Epidermal melanocyte (primary cell): ENCODE measurements around the gene TEC.
A peak's percentile ranks its signal among the peaks of the same experiment; 100 is the strongest.
"Not testable (repeated sequence)": the region's sequence is repeated elsewhere in the genome, so short reads cannot be mapped to it uniquely, and the experiment has no call there.

Source experiments
- DNase-seq: peaks from one replicate; pipeline ENCODE4 v3.0.0; 2011; ENCODE audit warnings: low spot score; ENCODE audit not compliant: insufficient read length

The TEC gene

DNA sequence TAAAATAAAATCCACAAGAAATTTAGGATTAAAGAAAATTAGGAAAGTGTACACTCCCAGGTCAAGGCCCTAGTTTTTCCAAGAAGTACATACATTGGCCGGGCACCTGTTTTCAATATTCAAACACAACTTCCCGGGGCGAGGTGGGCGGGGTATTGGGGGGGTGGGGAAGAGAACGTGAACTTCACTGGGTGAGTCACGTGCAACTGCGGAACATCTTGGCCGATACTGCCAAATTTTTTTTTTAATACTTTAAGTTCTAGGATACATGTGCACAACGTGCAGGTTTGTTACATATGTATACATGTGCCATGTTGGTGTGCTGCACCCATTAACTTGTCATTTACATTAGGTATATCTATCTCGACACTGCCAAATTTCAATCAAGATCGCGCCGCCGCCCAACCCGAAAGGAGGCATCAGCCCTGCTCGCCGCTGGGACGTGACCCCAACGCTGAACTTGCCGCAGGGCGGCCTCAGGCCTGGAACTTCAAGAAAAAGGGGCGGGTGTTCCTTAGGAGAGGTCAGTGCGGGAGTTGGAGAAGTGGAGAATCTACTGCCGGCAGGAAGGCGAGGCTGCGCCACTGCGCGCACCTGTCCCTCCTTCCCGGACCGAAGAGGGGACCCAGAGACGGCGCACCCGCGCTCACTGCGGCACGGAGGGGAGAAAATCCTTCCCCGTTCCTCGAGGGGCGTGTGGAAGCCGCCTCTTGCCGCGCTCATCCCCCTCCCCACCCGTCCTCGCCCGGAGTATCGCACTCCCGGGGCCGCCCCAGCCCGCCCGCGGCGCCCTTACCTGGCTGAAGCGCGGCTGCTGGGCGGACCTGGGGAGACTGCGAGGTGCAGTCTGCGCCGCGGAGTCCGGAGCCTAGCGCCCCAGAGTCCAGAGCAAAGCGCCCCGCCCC is at the start of gene TEC:
Gene TEC, minus strand, starts transcription at position 883 of the 905 bp plus-strand sequence. CDS start 41,224 bp downstream, outside the sequence.
- DNase-seq, result peak; percentile 45

DNA sequence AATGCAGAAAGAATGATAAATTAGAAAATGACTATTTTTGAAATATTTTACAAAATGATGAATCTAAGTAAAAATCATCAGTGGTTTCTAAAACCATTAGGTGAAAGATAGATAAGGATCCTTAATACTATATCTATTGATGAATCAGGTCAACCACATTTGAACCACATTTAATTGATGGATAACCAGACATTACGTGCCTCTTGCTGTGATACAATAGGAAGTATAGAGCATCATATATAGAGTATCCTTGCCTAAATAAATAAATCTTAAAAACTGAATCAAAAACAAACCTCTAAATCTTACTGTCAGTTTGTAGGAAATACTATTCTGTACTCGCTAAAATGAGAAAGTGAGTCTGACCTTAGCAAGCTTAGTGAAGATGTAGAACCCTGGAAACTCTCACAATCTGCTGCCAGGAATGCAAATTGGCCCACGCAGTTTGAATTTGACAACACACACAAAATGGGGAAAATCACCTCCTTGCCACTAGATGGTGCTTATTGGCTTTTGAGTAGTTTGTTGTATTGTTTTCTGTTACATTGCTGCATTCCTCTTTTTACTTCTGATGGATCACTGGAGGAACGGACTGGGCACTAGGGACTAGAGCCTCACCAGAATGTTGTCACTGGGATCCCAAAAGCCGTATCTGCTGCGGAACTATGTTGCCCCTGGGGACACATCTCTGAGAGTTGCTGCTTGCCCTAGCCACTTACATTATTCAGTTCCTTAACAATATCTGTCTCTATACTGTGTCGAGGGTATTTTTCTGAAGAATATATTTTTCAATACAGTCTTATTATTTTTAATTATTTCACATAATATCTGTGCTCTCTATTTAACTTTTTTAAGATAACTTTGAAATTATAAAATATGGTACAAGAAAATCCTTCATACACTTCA is 46.3 kb upstream of the TEC start:
- peak; percentile 43 for DNase-seq

DNA sequence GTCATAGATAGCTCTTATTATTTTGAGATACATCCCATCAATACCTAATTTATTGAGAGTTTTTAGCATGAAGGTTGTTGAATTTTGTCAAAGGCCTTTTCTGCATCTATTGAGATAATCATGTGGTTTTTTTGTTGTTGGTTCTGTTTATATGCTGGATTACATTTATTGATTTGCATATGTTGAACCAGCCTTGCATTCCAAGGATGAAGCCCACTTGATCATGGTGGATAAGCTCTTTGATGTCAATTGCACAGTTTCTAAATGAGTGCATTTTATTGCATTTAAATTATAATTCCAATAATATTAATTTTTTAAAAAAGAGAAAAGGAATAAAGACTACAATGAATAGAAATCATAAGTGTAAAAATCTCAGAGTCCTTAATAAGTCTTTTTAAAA is 45.1 kb upstream of the TEC start:
- DNase-seq, result not testable (repeated sequence)

DNA sequence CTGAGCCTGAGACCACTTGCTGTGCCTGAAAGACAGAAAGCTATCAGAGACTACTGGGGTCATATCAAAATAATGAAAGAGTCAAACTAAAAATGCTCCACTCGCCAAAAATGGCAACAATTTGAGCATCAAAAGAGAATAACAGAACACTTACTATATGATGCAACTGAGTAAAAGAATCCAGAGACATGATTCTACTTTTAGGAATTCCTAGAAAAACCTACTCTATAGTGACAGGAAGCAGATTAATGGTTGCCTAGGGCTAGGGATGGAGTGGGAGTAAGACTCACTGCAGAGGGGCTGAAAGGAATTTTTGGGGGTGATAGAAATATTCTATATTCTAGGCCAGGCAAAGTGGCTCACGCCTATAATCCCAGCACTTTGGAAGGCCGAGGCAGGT is 42.3 kb upstream of the TEC start:
- no peak for DNase-seq

DNA sequence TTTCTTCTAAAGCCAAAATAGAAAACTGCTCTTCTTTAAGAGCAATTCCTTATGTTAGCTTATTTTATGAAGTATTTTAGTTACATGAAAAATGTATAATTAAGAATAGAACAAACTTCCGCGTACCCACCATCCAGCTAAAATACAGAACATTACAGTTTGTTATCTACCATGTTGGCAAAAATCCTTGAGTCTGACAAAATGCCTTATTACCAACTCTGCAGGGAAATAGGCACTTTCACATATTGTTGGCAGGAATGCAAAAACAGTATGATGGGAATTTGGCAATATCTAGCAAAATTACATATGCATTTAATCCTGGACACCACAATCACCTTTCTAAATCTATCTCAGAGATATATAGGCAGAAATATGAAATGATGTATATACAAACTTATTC is 39.3 kb upstream of the TEC start:
- no peak for DNase-seq

DNA sequence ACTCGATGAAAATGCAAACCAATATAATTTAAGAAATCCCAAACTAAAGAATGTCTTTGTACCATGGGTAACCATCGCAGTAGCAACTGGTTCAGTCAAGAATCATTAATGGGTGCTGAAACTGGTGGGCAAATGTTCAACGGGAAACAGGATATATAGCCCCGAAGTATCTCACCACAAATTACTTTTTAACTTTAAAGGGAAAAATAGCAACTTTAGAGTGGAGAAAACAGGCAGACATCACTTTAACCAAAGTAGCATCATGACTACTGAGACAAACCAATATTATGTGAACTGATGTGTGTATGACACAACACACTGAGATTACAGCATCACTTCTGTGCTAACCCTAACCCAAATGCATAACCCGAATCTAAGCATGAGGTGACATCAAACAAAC is 37.9 kb upstream of the TEC start:
- DNase-seq, result no peak

DNA sequence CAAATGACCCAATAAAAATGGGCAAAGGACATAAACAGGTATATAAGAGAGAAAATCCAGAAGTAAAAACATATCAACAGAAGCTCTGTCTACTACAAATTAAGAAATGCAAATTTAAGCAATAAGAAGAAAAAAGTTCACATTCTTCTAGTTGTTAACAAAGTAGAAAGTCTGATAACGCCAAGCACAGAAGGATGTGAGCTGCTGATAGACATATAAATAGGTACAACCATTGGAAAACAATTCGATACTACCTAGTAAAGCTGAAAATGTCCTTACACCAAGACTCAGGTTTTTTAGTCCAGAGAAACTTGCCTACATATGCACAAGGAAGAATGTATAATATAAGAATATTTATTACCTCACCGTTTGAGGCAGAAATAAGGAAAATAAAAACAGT is 35.9 kb upstream of the TEC start:
- DNase-seq, result no peak

DNA sequence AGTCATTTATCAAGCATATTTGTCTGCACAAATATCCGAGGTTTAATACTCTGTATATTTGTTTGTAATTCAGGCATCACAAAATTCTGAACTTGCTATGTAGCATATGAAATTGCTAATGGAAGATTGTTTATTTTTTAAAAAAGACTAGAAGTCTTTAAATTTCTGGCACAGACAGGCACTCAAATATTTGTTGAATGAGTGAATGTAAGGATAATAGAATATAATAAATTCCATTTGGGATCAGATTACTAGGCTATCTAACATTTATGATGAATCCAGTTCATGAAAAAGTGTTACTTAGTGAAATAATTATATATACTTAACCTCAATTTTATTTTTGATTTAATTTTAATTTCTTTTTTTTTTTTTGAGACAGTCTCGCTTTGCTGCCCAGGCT is 30.4 kb upstream of the TEC start:
- no peak for DNase-seq

DNA sequence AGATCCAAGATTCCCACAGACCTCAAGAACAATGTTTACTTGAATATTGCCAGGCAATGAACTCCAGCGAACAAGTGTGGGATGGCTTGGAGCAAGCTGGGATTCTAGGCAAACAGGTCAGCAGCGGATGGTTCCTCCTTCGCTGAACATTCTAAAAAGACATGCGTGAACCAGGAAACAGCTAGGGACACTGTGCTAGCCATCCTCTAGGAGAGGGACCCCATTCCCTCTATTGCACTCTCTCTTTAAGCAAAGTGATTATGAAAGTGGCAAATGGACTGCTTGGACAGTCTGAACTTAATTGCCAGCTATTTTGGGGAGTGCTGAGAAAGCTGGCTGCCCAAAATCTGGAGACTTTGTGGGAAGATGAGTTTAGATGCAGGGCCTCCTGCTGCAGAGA is 29.9 kb upstream of the TEC start:
- DNase-seq, result no peak

DNA sequence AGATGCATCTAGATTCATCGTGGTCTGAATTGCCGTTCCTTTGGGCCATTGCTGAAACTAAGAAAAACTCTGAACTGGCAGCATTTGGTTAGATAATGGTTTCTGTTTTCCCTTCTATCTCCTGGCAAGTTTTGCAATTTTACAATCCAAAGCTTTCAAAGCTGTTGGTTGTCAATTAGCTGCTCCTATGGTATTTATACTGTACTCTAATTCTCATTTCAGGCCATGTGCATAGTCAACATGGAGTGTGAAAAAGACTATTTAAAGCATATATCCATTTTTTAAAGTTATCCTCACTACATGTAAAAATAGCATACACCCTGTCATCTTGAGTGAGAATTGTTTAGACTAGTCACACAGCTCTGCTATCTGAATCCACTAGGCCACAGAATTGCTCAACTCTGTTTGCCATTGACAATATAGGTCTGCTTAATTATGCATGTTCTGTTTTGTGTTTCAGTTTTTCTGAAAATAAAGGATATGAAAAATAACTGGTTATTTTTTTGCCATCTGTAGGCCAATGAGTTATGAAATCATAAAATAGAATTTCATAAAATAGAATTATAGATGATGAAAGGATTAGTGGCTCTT is 27.7 kb upstream of the TEC start:
- DNase-seq, result no peak

DNA sequence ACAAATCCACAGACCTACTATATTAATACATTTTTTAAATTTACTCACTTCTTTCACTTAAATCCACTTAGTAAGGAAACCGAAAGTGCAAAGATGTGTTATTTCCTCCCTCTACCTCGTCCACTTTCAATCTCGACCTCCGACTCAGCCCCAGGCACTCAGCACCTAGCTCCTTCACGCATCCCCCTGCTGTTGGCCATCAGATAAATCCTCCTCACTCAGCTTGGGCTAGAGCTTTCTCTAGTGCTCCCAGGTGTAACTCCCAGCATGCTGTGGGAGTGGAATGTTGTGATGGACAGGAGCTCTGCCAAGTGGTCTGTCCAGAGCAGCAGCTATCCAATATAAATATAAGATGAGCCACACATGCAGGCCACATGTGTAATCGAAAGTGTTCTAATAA is 26.7 kb upstream of the TEC start:
- DNase-seq, result no peak

DNA sequence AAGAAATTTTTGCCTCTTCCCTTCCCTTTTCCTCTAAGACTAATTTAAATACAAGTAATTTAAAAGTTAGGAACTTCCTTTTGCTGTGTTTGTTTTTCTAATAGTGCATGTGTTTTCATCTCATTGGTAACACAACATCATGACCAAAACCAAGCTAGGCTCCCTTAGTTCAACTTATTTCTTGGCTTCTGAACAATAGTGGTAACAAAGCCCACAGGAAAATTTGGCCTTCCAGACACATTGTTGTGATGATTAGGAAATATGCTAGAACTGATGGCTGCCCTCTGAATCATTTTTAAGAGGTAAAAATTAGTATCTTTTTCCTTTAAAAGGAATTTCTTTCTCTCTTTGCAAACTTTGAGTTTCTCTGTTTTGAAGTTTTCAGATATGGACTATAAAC is 25.5 kb upstream of the TEC start:
- DNase-seq, result peak; percentile 22

DNA sequence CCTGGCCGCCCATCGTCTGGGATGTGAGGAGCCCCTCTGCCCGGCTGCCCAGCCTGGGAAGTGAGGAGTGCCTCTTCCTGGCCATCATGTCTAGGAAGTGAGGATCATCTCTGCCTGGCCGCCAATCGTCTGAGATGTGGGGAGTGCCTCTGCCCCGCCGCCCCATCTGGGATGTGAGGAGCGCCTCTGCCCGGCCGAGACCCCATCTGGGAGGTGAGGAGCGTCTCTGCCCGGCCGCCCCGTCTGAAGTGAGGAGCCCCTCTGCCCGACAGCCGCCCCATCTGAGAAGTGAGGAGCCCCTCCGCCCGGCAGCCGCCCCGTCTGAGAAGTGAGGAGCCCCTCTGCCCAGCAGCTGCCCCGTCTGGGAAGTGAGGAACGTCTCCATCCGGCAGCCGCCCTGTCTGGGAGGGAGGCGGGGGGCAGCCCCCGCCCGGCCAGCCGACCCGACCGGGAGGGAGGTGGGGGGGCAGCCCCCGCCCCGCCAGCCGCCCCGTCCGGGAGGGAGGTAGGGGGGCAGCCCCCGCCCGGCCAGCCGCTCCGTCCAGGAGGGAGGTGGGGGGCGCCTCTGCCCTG is 22.7 kb upstream of the TEC start:
- DNase-seq, result not testable (repeated sequence)

DNA sequence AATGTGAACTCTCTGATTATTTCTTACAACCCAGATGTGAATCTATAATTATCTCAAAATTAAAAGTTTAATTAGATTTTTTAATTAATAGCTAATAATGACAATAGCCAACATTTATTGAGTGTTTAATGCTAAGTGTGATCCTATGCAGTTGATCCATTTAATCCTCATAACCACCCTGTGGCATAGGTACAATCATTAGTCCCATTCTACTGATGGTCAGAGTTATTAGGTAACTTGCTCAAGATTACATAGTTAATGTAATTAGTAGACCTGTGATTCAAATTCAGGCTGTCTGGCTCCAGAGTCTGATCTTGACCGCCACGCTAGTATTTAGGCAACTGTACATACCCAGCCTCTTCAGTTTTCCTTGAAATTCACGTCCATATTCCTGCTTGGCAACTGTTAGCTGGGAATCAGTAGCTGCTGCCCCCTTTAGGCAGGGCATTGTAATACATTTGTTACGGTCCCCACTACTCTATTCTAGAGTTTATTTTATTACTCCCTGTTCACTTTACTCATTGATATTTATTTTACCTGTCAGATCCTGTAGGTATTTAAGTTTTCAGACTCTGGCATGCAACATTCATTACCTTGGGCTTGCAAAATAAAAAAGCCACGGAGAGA is 20.6 kb upstream of the TEC start:
- DNase-seq, result no peak

DNA sequence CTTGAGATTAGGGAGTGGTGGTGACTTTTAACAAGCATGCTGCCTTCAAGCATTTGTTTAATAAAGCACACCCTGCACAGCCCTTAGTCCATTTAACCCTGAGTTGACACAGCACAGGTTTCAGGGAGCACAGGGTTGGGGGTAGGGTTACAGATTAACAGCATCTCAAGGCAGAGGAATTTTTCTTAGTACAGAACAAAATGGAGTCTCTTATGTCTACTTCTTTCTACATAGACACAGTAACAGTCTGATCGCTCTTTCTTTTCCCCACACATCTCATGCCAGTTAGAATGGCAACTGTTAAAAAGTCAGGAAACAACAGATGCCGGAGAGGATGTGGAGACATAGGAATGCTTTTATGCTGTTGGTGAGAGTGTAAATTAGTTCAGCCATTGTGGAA is 16.4 kb upstream of the TEC start:
- DNase-seq, result not testable (repeated sequence)

DNA sequence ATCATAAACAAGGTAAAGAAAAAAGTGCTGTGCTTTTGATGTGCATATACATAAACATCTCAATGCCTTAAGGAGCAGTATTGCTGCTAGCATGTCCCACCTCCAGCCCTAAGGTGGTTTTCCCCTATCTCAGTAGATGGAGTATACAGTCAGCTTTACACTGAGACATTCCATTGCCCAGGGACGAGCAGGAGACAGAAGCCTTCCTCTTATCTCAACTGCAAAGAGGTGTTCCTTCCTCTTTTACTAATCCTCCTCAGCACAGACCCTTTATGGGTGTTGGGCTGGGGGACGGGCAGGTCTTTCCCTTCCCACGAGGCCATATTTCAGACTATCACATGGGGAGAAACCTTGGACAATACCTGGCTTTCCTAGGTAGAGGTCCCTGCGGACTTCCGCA is 16.0 kb upstream of the TEC start:
- DNase-seq, result not testable (repeated sequence)

DNA sequence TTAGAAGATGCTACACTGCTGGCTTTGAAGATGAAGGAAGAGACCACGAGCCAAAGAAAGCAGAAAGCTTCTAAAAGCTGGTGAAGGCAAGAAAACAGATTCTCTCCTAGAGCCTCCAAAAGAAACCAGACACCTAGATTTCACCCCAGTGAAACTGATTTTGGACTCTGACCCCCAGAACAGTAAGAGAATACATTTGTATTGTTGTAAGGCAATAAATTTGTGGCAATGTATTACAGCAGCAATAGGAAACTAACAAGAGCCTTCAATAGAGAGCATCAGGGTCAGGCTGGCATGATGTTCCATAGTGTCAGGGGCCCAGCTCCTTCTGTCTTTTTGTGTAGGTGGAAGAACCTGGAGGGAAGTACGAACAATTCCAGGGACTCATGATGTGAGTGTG is 6.0 kb upstream of the TEC start:
- DNase-seq, result no peak

DNA sequence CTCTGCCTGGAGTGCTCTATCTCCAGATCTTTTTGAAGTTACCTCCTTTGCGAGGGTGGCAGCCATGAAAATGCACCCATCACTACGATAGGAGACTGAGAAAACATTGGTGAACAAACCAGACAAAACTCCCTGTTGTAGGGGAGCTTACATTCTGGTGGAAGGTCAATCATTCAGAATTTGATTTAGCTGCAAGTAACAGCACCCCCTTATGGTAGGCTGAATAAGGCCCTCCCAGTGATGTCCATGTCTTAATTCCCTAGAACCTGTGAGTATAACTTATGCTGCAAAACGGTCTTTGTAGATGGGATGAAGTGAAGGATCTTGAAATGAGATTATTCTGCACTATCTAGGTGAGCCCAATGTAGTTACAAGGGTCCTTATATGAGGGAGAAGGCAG is 5.6 kb upstream of the TEC start:
- no peak for DNase-seq

DNA sequence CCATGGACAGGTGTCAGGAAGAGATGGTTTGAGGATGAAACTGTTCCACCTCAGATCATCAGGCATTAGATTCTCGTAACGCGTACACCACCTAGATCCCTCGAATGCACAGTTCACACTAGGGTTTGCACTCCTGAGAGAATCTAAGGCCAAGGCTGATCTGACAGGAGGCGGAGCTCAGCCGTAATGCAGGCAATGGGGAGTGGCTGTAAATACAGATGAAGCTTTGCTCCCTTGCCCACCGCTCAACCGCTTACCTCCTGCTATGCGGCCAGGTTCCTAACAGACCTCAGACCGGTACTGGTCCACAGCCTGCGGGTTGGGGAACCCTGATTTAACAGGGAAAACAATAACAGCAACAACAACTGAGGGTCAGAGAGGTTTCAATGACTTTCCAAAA is 2.0 kb upstream of the TEC start:
- DNase-seq, result no peak

DNA sequence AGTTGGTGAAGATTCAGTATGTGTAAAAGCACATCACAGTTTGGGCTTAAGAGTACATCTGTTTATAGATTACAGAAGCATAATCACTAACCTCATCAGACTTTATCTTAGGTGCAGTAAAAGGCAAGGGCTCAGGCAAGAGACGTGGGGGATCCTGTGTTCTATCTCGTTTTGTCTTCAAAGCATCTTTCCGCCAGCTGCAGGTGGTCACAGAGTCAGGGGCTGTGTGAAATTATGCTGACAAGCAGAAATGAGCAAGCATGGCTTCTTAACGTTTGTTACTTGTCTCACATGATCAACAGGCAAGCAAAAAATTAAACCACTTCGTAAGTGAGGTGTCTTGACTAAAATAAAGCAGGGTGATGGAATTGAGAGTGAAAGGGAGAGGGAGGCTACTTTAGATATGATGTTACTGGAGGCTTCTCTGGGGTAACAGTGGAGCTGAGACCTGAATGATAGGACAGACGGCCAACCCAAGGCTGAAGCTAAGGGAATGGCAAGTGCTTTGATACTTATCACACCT is 1.4 kb upstream of the TEC start:
- no peak for DNase-seq

DNA sequence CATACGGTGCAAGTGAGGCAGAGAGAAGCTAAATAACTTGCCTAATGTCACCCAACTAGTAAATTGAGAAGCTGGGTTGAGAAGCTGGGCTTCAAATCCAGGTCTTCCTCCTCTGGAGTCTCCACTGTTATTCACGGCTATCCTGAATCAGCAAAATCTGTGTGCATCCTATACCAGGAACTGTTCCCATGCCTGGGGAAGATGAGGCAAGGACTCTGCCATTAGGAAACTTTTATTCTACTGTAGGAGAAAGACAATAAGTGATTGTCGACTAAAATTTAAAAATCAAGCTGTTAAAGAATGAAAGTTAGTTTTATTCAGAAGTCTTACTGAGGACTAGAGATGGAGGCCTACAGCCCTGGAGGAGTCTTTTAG is 872 bp upstream of the TEC start:
- no peak for DNase-seq
